Mucosa of descending colon (tissue), 3 donors: Measurements from ENCODE around the gene NUDCD3. TPM values are rescaled to one million over a fixed set of nuclear protein-coding genes. Genes with fewer than 3 reads are reported as not detected.

Source experiments
- ATAC-seq: fragments of 200-7000 bp; cut with Tn5 transposase; one replicate; pipeline ENCODE4 v1.9.1; 2020; ENCODE audit warnings: mild to moderate bottlenecking, moderate library complexity
- DNase-seq, 3 donors: peaks; one replicate each; pipeline ENCODE4 v3.0.0-alpha.2; 2020
- H3K36me3 ChIP-seq: fragments of 200-600 bp; one replicate; pipeline ENCODE4 v1.8.0; 2021; ENCODE audit warnings: low read depth, mild to moderate bottlenecking
- H3K4me1 ChIP-seq: fragments of 200-600 bp; one replicate; pipeline ENCODE4 v1.8.0; 2021; ENCODE audit warnings: low read depth, mild to moderate bottlenecking
- H3K4me3 ChIP-seq: fragments of 200-600 bp; one replicate; pipeline ENCODE4 v1.8.0; 2021; ENCODE audit warnings: mild to moderate bottlenecking
- H3K9me3 ChIP-seq: fragments of 200-600 bp; one replicate; pipeline ENCODE4 v1.8.0; 2021; ENCODE audit warnings: mild to moderate bottlenecking
- intact Hi-C, 2 donors: fragments of 100-400 bp; cut with DNase I in 1 of 2; cut with micrococcal nuclease in 1 of 2; formaldehyde crosslinking; loops; one replicate each; pipeline versions ENCODE4 v1.11.0 to v1.11.1; 2022; cut with DNase I, micrococcal nuclease
- total RNA-seq, 3 donors: library from RNA; stranded (reverse); fragmentation: NEBNext Ultra II Directional in 2 of 3; extraction: Animal tissue kit (Norgen Biotek cat#: 25700) in 2 of 3; gene quantifications; one replicate each; pipeline versions ENCODE4 v1.2.1 to v1.2.4, GENCODE V29; 2021 to 2023
- TF ChIP-seq, protein P1 (sequence below): fragments of 200-600 bp; IDR thresholded peaks from one replicate; pipeline ENCODE4 v1.8.0; 2022; ENCODE audit warnings: antibody characterized with exemption, mild to moderate bottlenecking
- donor health status: DM: no; HTN: no; CAD: no; lungs with moderate emphysema.
- donor health status: DM: no; HTN: no; CAD: no.
- donor health status: DM: no; HTN: yes; CAD: no.

Gene NUDCD3
- total RNA-seq, 3 donors from 2014 or later, result 66.3 to 108 (median 76.0) TPM

DNA sequence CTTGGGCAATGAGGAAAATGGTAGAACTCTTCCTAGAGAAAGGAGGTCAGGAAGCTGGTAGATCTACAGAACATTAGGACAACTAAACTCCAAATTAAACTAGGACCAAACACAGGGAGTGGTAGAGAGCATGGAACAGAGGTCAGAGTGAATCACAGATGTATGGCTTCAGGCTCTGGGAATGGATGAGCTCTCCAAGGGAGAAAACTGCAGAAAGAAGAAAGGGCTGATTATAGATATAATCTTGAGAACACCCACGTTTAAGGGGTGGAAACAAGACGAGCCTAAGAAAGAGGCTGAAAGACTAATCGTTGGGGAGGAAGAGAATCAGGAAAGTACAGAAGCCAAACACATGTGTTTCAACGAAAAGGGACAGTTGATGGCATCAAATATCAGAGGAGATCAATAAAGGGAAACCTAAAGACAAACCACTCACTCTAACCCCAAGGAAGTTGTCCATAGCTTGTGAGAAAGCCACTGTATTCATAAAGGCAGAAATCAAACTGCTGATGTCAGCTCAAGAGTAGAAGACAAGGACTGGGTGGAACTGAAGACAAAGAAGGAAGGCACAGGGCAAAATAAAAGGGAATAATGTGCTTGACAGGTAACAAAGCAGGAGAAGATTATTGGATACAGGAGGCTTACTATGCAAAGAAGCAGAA is 41.4 kb downstream of the NUDCD3 start:
- TF ChIP-seq, protein P1, sequence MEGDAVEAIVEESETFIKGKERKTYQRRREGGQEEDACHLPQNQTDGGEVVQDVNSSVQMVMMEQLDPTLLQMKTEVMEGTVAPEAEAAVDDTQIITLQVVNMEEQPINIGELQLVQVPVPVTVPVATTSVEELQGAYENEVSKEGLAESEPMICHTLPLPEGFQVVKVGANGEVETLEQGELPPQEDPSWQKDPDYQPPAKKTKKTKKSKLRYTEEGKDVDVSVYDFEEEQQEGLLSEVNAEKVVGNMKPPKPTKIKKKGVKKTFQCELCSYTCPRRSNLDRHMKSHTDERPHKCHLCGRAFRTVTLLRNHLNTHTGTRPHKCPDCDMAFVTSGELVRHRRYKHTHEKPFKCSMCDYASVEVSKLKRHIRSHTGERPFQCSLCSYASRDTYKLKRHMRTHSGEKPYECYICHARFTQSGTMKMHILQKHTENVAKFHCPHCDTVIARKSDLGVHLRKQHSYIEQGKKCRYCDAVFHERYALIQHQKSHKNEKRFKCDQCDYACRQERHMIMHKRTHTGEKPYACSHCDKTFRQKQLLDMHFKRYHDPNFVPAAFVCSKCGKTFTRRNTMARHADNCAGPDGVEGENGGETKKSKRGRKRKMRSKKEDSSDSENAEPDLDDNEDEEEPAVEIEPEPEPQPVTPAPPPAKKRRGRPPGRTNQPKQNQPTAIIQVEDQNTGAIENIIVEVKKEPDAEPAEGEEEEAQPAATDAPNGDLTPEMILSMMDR, result no peak
- DNase-seq, result no peak
- H3K4me1 ChIP-seq, result no peaks in the 10 kb centered on the region
- H3K9me3 ChIP-seq, result no peaks in the 10 kb centered on the region
- no peaks in the 10 kb centered on the region for H3K36me3 ChIP-seq
- ATAC-seq, result no peak
- H3K4me3 ChIP-seq, result no peak overlapping the region
- intact Hi-C loops, result no loop called here

DNA sequence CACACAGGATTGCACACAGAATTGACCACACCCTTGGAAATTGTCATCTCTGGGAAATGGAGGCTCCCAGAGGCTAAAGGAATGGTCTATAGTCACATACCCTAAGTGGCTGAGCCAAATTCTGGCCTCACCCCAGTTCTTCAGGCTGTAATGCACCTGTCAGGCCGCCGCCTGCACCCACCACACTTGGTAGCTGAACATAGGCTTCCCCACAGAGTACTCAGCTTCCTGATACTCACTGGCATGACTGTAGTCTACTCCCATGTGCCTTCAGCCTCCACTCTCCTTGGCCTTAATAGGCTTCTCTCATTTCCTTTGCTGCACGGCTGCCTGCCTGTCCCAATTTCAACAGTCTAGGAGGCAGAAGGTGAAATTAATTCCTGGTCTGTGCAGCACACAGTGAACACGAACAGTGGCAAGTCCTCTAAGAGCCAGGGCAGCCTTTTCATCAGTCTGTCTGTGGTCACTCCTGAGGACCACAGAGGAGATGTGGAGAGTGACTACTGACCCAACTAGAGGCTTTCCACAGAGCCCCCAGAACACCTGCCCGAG is 42.5 kb downstream of the NUDCD3 start:
- no peak overlapping the region for H3K4me3 ChIP-seq
- no peaks in the 10 kb centered on the region for H3K4me1 ChIP-seq
- TF ChIP-seq, protein P1, result no peak
- no peak for ATAC-seq
- H3K36me3 ChIP-seq, result no peaks in the 10 kb centered on the region
- H3K9me3 ChIP-seq, result no peaks in the 10 kb centered on the region
- DNase-seq, result no peak
- intact Hi-C loops, result no loop called here

DNA sequence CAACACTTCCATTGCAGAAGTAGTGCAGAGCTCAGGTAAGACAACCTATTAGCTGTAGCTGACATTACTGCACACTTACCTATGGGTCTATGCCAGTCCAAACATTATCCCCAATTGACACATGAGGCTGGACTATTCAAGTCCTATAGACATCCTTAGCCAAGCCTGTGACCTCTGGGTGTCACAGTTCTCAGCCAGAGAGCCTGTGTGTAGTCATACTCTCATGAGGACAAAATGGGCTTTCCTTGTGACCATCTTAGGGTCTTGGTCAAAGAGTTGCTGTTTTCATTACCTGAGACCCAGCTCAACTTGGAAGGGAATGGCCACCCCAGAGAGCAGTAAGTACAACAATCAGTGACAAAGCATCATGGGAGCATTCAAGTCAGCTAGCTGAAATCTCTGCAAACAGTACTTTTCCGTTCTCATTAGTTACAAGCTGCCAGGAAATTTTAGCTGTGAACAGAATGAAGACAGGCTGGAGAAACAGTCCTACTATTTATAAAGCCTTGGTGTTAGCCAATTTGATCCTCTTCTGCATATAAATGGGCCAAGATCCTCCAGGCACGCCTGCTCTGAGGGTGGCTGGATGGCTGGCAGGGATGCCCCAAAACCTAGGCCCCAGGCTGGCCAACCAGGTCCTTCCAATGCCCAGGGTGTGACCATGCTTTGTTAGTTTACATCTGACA is 44.3 kb downstream of the NUDCD3 start:
- ATAC-seq (no peak), DNase-seq (no peak)
- no peaks in the 10 kb centered on the region for H3K4me1 ChIP-seq

DNA sequence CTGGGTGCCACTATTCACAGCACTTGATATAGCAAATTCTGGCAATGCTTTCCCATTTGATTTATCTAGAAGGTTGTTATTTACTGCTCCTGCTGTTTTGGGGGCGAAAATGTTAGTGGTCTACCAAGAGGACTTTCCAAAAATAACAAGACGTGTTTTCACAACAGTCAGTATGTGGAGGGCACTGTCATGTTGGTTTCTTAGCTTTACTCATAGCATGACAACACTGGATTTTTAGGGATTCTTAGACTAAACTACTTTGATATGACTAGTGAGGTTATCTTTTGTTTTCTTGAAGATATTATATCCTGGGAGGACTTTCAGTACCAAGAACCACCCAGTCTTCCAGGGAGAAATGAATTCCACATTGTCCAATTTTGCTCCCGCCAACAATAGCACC is 49.4 kb downstream of the NUDCD3 start:
- no peaks in the 10 kb centered on the region for H3K9me3 ChIP-seq
- no peak for ATAC-seq
- H3K4me3 ChIP-seq, result no peak overlapping the region
- no peak for DNase-seq
- intact Hi-C loops, result no loop called here
- TF ChIP-seq, protein P1, result no peak
- H3K4me1 ChIP-seq, result no peaks in the 10 kb centered on the region
- H3K36me3 ChIP-seq, result no peaks in the 10 kb centered on the region

More for the DNA sequence above, 44.3 kb downstream of the NUDCD3 start:
- intact Hi-C loops, result no loop called here
- TF ChIP-seq, protein P1, result no peak
- H3K4me3 ChIP-seq, result no peak overlapping the region
- H3K9me3 ChIP-seq, result no peaks in the 10 kb centered on the region
- no peaks in the 10 kb centered on the region for H3K36me3 ChIP-seq

DNA sequence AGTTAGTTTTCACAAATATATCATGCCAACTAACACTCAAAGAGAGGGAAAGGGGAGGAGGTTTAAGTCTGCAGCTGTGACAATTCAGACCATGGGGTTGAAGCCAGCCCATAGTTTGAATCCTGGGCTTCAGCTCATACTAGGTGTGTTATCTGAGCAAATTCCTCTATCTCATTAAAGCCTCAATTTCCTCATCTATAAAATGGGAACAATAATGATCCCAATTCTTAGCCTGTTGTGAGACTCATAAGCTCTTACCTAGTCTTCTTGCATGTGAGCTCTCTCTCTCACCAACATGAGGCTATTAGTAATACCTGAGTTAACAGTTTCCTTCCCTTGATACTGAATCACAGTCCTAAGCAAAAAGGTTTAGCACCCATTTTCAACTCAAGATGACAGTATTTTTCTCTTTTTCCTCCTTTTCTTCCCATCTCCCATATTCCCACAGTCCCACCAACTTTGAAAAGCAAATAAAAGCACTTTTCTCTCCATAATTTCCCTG is 49.8 kb downstream of the NUDCD3 start:
- Histone ChIP-seq H3K4me1 (no peaks in the 10 kb centered on the region), H3K4me3 (no peak overlapping the region), H3K9me3 (no peaks in the 10 kb centered on the region), H3K36me3 (no peaks in the 10 kb centered on the region)
- no peak for DNase-seq
- no peak for ATAC-seq
- intact Hi-C loops, result no loop called here
- TF ChIP-seq, protein P1, result no peak
